ENCODE measurements around the gene ABTB2. TPM values are rescaled to one million over a fixed set of nuclear protein-coding genes. Genes with fewer than 3 reads are reported as not detected.
"Not testable (repeated sequence)": the region's sequence is repeated elsewhere in the genome, so short reads cannot be mapped to it uniquely, and the experiment has no call there.

Gene ABTB2
- polyA plus RNA-seq, 1 of the 3 experiments (the other 2 are of a cell fraction): 7.8 TPM

DNA sequence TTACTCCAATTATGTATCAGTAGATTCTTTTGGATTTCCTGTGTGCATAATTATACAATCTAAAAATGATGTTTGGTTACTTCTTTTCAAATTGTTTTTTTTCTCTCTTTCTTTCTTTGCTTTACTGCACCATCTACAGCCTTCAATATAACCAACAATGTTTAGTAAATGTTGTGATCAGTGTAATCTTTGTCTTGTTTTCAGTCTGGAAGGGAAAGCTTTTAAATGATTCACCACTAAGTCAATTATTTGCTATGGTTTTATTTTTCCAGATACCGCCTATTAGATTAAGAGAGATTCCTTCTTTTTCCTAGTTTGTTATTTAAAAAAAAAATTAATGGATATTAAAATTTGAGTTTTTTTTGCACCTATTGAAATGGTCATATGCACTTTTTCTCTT lies 29.8 kb upstream of the ABTB2 start (continued):
- no peak for TF ChIP-seq MXI1 (IDR thresholded peaks at IDR 0.05; ENCODE audit: low read depth, low read length)

DNA sequence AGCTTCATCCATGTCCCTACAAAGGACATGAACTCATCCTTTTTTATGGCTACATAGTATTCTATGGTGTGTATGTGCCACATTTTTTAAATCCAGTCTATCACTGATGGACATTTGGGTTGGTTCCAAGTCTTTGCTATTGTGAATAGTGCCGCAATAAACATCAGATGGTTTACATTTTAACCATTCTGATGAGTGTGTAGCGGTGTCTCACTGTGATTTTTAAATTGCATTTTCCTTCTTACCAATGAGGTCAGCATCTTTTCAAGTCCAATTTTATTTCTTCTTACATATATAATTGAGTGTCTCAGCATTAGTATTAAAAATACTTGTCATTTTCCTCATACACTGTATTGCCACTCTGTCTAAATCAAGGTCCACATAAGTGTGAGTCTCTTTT lies 28.5 kb upstream of the ABTB2 start:
- H3K27me3 ChIP-seq (ENCODE audit: insufficient read depth); POLR2A ChIA-PET; H3K79me2 ChIP-seq (ENCODE audit: insufficient read depth); H3K9me2 ChIP-seq; H4K20me1 ChIP-seq (ENCODE audit: insufficient read depth); H3K9me3 ChIP-seq; H3K27ac ChIP-seq (ENCODE audit: low read depth in 2 of 2, low read length in 1 of 2); H2AFZ ChIP-seq (ENCODE audit: low read depth); H3K36me3 ChIP-seq (replicated peaks in 1 of 2; ENCODE audit: control insufficient read depth in 1 of 2, insufficient read depth in 2 of 2, low read length in 1 of 2); H3K4me2 ChIP-seq; CTCF ChIA-PET; H3K4me3 ChIP-seq (ENCODE audit: low read depth in 2 of 2, low read length in 1 of 2); H3F3A ChIP-seq (replicated peaks; ENCODE audit: insufficient read depth); DNase-seq; H3K9ac ChIP-seq; H3K4me1 ChIP-seq (ENCODE audit: control insufficient read depth in 1 of 2, insufficient read depth in 2 of 2, low read depth in 1 of 2, low read length in 1 of 2): not testable (repeated sequence)
- WGBS (ENCODE audit: low lambda C conversion rate): 92% methylated on average over 2 of the region's 2 CpGs

DNA sequence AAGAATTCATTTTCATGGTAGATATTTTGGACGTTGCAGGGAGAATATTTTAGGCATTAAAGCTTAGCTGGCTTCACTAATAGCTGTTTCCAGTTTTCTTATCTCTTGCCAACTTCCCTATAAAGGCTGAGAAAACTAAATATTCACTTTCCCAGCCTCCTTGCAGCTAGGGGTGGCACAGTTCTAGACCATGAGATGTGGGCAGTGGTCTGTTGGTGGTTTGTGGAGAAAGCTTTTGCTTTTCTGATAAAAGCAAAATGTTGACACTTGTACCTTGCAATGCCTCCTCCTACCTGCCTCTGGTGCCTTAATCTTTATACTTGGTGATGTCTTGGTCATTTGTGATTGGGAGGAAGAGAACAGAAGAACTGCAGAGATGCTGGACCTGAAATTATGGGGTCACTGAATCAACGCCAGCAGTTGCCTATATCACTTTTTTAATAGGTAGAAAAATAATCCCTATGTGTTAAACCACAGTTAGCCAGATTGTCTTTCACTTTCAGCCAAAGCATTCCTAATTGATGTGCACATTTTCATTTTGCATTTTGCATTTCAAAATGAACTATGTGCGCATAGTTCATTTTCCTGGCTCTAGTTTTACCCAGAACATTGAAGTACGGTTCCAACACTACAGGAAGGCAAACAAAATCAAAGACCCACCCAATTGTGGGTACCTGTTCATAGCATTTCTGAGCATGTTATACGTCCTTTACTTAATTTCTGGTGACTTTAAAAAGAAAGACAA lies 24.9 kb upstream of the ABTB2 start:
- no peak overlapping the region for H3K4me2 ChIP-seq
- no peaks in the 10 kb centered on the region for H3F3A ChIP-seq (replicated peaks; ENCODE audit: insufficient read depth)
- H3K4me3 ChIP-seq (ENCODE audit: low read depth in 2 of 2, low read length in 1 of 2): no peak overlapping the region
- H3K4me1 ChIP-seq (ENCODE audit: control insufficient read depth in 1 of 2, insufficient read depth in 2 of 2, low read depth in 1 of 2, low read length in 1 of 2): no peaks in the 10 kb centered on the region
- CTCF ChIA-PET: interaction anchor here (0.6 to 1.0 kb wide), 2 partner anchors 41 to 983 kb away, joined by 3 read pairs; no protein-coding TSS in a partner anchor
- no peak overlapping the region for H3K27ac ChIP-seq (ENCODE audit: low read depth in 2 of 2, low read length in 1 of 2)
- H3K36me3 ChIP-seq (replicated peaks in 1 of 2; ENCODE audit: control insufficient read depth in 1 of 2, insufficient read depth in 2 of 2, low read length in 1 of 2): no peaks in the 10 kb centered on the region
- no peaks in the 10 kb centered on the region; the same call in 1 of the 2 replicates for H3K9me3 ChIP-seq
- POLR2A ChIA-PET: no interaction called here
- 62% methylated on average over 5 of the region's 5 CpGs for WGBS (ENCODE audit: low lambda C conversion rate)
- no peaks in the 10 kb centered on the region for H3K9me2 ChIP-seq
- H3K79me2 ChIP-seq (ENCODE audit: insufficient read depth): no peaks in the 10 kb centered on the region
- H3K27me3 ChIP-seq (ENCODE audit: insufficient read depth): no peaks in the 10 kb centered on the region
- DNase-seq: no peak
- H2AFZ ChIP-seq (ENCODE audit: low read depth): no peak overlapping the region
- TF ChIP-seq RAD21 (IDR thresholded peaks at IDR 0.05; ENCODE audit: low read length) (no peak), GABPA (IDR thresholded peaks at IDR 0.05; ENCODE audit: low read depth) (no peak), GATA2 (CRISPR knock-in tag; IDR thresholded peaks at IDR 0.05) (no peak), FOXM1 (IDR thresholded peaks at IDR 0.05; ENCODE audit: low read depth) (no peak), TAF1 (IDR thresholded peaks at IDR 0.05; ENCODE audit: borderline replicate concordance, low read depth, low read length) (no peak), POLR2AphosphoS5 (IDR thresholded peaks at IDR 0.05; ENCODE audit: low read depth, low read length) (no peak), FOXJ3 (CRISPR knock-in tag; IDR thresholded peaks at IDR 0.05) (no peak), NRF1 (IDR thresholded peaks at IDR 0.05; ENCODE audit: low read depth, low read length) (no peak), RXRA (IDR thresholded peaks at IDR 0.05; ENCODE audit: borderline replicate concordance, low read depth) (no peak), MEF2A (IDR thresholded peaks at IDR 0.05; ENCODE audit: borderline replicate concordance, low read depth) (no peak), CHD2 (IDR thresholded peaks at IDR 0.05; ENCODE audit: low read length, partially characterized antibody) (no peak), MXI1 (IDR thresholded peaks at IDR 0.05; ENCODE audit: low read depth, low read length) (no peak), TCF12 (IDR thresholded peaks at IDR 0.05) (no peak)
- TF ChIP-seq, protein P1, sequence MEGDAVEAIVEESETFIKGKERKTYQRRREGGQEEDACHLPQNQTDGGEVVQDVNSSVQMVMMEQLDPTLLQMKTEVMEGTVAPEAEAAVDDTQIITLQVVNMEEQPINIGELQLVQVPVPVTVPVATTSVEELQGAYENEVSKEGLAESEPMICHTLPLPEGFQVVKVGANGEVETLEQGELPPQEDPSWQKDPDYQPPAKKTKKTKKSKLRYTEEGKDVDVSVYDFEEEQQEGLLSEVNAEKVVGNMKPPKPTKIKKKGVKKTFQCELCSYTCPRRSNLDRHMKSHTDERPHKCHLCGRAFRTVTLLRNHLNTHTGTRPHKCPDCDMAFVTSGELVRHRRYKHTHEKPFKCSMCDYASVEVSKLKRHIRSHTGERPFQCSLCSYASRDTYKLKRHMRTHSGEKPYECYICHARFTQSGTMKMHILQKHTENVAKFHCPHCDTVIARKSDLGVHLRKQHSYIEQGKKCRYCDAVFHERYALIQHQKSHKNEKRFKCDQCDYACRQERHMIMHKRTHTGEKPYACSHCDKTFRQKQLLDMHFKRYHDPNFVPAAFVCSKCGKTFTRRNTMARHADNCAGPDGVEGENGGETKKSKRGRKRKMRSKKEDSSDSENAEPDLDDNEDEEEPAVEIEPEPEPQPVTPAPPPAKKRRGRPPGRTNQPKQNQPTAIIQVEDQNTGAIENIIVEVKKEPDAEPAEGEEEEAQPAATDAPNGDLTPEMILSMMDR (IDR thresholded peaks at IDR 0.05): no peak
- TF ChIP-seq, protein P2, sequence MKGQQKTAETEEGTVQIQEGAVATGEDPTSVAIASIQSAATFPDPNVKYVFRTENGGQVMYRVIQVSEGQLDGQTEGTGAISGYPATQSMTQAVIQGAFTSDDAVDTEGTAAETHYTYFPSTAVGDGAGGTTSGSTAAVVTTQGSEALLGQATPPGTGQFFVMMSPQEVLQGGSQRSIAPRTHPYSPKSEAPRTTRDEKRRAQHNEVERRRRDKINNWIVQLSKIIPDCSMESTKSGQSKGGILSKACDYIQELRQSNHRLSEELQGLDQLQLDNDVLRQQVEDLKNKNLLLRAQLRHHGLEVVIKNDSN (IDR thresholded peaks at IDR 0.05; ENCODE audit: borderline replicate concordance, low read depth): no peak
- TF ChIP-seq, protein P3, sequence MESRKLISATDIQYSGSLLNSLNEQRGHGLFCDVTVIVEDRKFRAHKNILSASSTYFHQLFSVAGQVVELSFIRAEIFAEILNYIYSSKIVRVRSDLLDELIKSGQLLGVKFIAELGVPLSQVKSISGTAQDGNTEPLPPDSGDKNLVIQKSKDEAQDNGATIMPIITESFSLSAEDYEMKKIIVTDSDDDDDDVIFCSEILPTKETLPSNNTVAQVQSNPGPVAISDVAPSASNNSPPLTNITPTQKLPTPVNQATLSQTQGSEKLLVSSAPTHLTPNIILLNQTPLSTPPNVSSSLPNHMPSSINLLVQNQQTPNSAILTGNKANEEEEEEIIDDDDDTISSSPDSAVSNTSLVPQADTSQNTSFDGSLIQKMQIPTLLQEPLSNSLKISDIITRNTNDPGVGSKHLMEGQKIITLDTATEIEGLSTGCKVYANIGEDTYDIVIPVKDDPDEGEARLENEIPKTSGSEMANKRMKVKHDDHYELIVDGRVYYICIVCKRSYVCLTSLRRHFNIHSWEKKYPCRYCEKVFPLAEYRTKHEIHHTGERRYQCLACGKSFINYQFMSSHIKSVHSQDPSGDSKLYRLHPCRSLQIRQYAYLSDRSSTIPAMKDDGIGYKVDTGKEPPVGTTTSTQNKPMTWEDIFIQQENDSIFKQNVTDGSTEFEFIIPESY (IDR thresholded peaks at IDR 0.05; ENCODE audit: borderline replicate concordance, low read depth): no peak
- TF ChIP-seq, protein P4, sequence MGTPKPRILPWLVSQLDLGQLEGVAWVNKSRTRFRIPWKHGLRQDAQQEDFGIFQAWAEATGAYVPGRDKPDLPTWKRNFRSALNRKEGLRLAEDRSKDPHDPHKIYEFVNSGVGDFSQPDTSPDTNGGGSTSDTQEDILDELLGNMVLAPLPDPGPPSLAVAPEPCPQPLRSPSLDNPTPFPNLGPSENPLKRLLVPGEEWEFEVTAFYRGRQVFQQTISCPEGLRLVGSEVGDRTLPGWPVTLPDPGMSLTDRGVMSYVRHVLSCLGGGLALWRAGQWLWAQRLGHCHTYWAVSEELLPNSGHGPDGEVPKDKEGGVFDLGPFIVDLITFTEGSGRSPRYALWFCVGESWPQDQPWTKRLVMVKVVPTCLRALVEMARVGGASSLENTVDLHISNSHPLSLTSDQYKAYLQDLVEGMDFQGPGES (IDR thresholded peaks at IDR 0.05; ENCODE audit: low read depth, low read length): no peak
- no peak overlapping the region for H3K9ac ChIP-seq
- H4K20me1 ChIP-seq (ENCODE audit: insufficient read depth): no peaks in the 10 kb centered on the region

Data from SK-N-SH (cell line).